Measurements from ENCODE around the gene CERK.
"Not testable (repeated sequence)": the region's sequence is repeated elsewhere in the genome, so short reads cannot be mapped to it uniquely, and the experiment has no call there.

Gene CERK

GRCh38 chr22:46661221-46661851 lies 76.7 kb downstream of the CERK start:
- no peak for DNase-seq (ENCODE audit: low spot score)

GRCh38 chr22:46660604-46661201 lies 77.3 kb downstream of the CERK start:
- DNase-seq (ENCODE audit: low spot score), result no peak

GRCh38 chr22:46659791-46660186 lies 78.3 kb downstream of the CERK start:
- DNase-seq (ENCODE audit: low spot score), result no peak

GRCh38 chr22:46659059-46659790 lies 78.8 kb downstream of the CERK start:
- DNase-seq (ENCODE audit: low spot score), result no peak

GRCh38 chr22:46657996-46658947 lies 79.8 kb downstream of the CERK start:
- DNase-seq (ENCODE audit: low spot score), result no peak

- no peak for DNase-seq (ENCODE audit: low spot score)
Observed at GRCh38 chr22:46657655-46657953, 80.4 kb downstream of the CERK start.

GRCh38 chr22:46656856-46657654 lies 81.0 kb downstream of the CERK start:
- no peak for DNase-seq (ENCODE audit: low spot score)

GRCh38 chr22:46655861-46656608 lies 82.0 kb downstream of the CERK start:
- DNase-seq (ENCODE audit: low spot score), result no peak

GRCh38 chr22:46654927-46655595 lies 83.0 kb downstream of the CERK start:
- no peak for DNase-seq (ENCODE audit: low spot score)

GRCh38 chr22:46654426-46654825 lies 83.6 kb downstream of the CERK start:
- no peak for DNase-seq (ENCODE audit: low spot score)

GRCh38 chr22:46653596-46653995 lies 84.5 kb downstream of the CERK start:
- no peak for DNase-seq (ENCODE audit: low spot score)

- no peak for DNase-seq (ENCODE audit: low spot score)
Observed at GRCh38 chr22:46652847-46653331, 85.2 kb downstream of the CERK start.

GRCh38 chr22:46652081-46652846 lies 85.8 kb downstream of the CERK start:
- DNase-seq (ENCODE audit: low spot score), result no peak

GRCh38 chr22:46651316-46651715 lies 86.7 kb downstream of the CERK start:
- no peak for DNase-seq (ENCODE audit: low spot score)

GRCh38 chr22:46650078-46650810 lies 87.8 kb downstream of the CERK start:
- no peak for DNase-seq (ENCODE audit: low spot score)

GRCh38 chr22:46649141-46650077 lies 88.6 kb downstream of the CERK start:
- DNase-seq (ENCODE audit: low spot score), result no peak

- not testable (repeated sequence) for DNase-seq (ENCODE audit: low spot score)
Observed at GRCh38 chr22:46648225-46648820, 89.7 kb downstream of the CERK start.

All from iPS-NIHi11 (cell line).